IMR-90 (cell line): Measurements from ENCODE around the gene OPCML.

Experiments used
- BHLHE40 ChIP-seq: fragments of 150-350 bp; IDR thresholded peaks from 2 replicates; pipeline ENCODE4 v1.6.1; 2016; ENCODE audit warnings: mild to moderate bottlenecking, low read depth, low read length
- CEBPB ChIP-seq: IDR thresholded peaks from 2 replicates; pipeline ENCODE4 v1.6.1; 2012; ENCODE audit warnings: low read depth, low read length, improper control_type of control experiment
- FOS ChIP-seq: fragments of 150-350 bp; IDR thresholded peaks from 2 replicates; pipeline ENCODE4 v1.6.1; 2016; ENCODE audit warnings: low read depth, low read length
- MAFK ChIP-seq: IDR thresholded peaks from 2 replicates; pipeline ENCODE4 v1.6.1; 2012; ENCODE audit warnings: low read depth, low read length, improper control_type of control experiment
- MAZ ChIP-seq: IDR thresholded peaks from 2 replicates; pipeline ENCODE4 v1.6.1; 2012; ENCODE audit warnings: low read depth, mild to moderate bottlenecking, low read length, improper control_type of control experiment, moderate library complexity, borderline replicate concordance
- MXI1 ChIP-seq: IDR thresholded peaks from 2 replicates; pipeline ENCODE4 v1.6.1; 2012; ENCODE audit warnings: low read depth, mild to moderate bottlenecking, low read length, moderate library complexity, borderline replicate concordance
- POLR2A ChIP-seq: IDR thresholded peaks from 2 replicates; pipeline ENCODE4 v1.6.1; 2012; ENCODE audit warnings: mild to moderate bottlenecking, low read depth, low read length
- RAD21 ChIP-seq: IDR thresholded peaks from 2 replicates; pipeline ENCODE4 v1.6.1; 2012; ENCODE audit warnings: low read length, improper control_type of control experiment
- RCOR1 ChIP-seq: IDR thresholded peaks from 2 replicates; pipeline ENCODE4 v1.6.1; 2012; ENCODE audit warnings: mild to moderate bottlenecking, low read length, improper control_type of control experiment; ENCODE audit not compliant: insufficient replicate concordance
- RFX5 ChIP-seq: IDR thresholded peaks from 2 replicates; pipeline ENCODE4 v1.8.0; 2012; ENCODE audit warnings: low read depth, mild to moderate bottlenecking, low read length, moderate library complexity
- SMC3 ChIP-seq: fragments of 150-350 bp; IDR thresholded peaks from 2 replicates; pipeline ENCODE4 v1.6.1; 2016; ENCODE audit warnings: low read depth, mild to moderate bottlenecking, antibody characterized with exemption, low read length, moderate library complexity
- TF ChIP-seq, protein P1 (sequence below): conservative IDR thresholded peaks from 2 replicates; pipeline ENCODE4 v1.5.1; 2012; ENCODE audit warnings: mild to moderate bottlenecking, low read depth, low read length, improper control_type of control experiment
- TF ChIP-seq, protein P2 (sequence below): fragments of 150-350 bp; IDR thresholded peaks from 2 replicates; pipeline ENCODE4 v1.6.1; 2017; ENCODE audit warnings: mild to moderate bottlenecking, antibody characterized with exemption, low read length, low read depth

DNA sequence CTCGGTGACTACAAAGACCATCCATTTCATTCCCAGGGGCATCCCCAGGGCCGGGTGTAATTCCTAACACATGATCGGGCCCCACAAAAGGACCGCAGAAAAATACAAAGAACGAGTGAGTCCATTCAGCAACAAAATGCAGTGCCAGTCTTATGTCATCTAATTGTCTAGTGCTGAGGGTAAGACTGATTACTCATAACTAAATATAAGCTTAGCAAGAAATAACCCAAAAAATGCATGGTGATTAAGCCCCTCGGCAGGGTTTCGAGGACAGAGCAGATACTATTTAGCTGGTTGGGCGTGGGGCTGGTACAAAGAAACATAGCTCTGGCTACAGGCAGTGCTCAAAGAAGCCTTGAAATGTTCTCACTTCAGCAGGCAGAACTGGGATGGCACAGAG, 1078.9 kb downstream of the OPCML start:
- no peak for TF ChIP-seq RFX5
- TF ChIP-seq RAD21, result no peak
- TF ChIP-seq POLR2A, result no peak
- TF ChIP-seq CEBPB, result no peak
- TF ChIP-seq, protein P1, sequence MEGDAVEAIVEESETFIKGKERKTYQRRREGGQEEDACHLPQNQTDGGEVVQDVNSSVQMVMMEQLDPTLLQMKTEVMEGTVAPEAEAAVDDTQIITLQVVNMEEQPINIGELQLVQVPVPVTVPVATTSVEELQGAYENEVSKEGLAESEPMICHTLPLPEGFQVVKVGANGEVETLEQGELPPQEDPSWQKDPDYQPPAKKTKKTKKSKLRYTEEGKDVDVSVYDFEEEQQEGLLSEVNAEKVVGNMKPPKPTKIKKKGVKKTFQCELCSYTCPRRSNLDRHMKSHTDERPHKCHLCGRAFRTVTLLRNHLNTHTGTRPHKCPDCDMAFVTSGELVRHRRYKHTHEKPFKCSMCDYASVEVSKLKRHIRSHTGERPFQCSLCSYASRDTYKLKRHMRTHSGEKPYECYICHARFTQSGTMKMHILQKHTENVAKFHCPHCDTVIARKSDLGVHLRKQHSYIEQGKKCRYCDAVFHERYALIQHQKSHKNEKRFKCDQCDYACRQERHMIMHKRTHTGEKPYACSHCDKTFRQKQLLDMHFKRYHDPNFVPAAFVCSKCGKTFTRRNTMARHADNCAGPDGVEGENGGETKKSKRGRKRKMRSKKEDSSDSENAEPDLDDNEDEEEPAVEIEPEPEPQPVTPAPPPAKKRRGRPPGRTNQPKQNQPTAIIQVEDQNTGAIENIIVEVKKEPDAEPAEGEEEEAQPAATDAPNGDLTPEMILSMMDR, result no peak
- no peak for TF ChIP-seq MAZ
- no peak for TF ChIP-seq SMC3
- TF ChIP-seq MXI1, result no peak
- TF ChIP-seq, protein P2, sequence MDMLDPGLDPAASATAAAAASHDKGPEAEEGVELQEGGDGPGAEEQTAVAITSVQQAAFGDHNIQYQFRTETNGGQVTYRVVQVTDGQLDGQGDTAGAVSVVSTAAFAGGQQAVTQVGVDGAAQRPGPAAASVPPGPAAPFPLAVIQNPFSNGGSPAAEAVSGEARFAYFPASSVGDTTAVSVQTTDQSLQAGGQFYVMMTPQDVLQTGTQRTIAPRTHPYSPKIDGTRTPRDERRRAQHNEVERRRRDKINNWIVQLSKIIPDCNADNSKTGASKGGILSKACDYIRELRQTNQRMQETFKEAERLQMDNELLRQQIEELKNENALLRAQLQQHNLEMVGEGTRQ, result no peak
- TF ChIP-seq FOS, result no peak
- no peak for TF ChIP-seq RCOR1
- TF ChIP-seq BHLHE40, result no peak
- no peak for TF ChIP-seq MAFK
